ENCODE data around the gene GABBR2. TPM values are rescaled to one million over a fixed set of nuclear protein-coding genes. Genes with fewer than 3 reads are reported as not detected.

The GABBR2 gene
- total RNA-seq, 1 donor from 2014 or later, result 0.74 TPM

DNA sequence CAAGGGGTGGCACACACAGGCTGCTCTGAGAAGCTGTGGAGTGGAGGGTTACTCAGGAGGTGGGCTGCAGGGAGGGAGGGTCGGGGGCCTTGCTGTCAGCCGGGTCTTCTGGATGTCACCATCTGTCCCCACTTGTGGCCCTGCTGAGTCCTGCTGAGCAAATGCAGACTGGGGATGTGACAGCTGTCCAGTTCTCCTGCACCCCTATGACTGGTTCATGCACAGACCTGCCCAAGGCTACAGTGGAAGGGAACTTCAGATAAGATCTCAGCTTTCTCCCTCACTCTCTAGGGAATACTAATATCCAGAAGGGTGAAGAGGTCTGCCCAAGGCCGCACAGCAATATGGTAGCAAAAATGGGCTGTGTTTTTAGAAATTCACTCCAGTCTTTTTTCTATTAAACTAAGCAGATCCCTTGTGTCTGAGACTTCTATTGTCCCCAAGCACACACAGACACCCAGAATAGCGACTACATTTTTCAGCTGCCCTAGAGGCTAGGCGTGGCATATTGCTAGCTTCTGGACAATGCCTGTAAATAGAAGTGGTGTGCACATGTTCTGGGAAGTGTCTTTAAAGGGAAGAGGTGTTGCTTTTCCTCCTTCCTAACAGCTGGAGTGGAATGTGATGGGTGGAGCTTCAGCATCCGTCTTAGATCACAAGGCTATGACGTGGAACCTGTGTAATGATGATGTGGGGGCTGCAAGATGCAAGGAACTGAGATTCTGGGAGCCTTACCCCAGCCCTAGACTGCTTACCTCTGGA, 402.2 kb downstream of the GABBR2 start:
- H3K27ac Mint-ChIP-seq, result no peak overlapping the region

DNA sequence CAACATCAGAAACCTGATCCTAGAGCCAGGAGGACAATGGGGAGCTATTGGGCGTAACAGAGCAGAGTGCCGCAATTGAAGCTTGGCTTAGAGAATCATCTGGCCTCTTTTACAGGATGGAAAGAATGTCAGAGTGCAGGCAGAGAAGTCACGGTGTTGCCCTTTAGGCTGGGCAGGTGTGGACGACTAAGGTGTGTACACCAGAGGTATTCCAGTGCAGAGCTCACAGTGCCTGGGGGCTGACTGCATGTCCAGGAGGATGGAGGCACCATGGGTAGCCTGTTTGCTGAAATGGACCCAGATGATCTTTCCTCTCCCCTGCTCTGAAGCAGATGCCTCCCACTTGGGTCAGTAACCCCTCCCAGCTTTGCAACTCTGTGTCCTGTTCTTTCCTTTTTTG, 404.4 kb downstream of the GABBR2 start:
- no peak overlapping the region for H3K27ac Mint-ChIP-seq

More for the DNA sequence above, 402.2 kb downstream of the GABBR2 start:
- TF ChIP-seq, protein P1, sequence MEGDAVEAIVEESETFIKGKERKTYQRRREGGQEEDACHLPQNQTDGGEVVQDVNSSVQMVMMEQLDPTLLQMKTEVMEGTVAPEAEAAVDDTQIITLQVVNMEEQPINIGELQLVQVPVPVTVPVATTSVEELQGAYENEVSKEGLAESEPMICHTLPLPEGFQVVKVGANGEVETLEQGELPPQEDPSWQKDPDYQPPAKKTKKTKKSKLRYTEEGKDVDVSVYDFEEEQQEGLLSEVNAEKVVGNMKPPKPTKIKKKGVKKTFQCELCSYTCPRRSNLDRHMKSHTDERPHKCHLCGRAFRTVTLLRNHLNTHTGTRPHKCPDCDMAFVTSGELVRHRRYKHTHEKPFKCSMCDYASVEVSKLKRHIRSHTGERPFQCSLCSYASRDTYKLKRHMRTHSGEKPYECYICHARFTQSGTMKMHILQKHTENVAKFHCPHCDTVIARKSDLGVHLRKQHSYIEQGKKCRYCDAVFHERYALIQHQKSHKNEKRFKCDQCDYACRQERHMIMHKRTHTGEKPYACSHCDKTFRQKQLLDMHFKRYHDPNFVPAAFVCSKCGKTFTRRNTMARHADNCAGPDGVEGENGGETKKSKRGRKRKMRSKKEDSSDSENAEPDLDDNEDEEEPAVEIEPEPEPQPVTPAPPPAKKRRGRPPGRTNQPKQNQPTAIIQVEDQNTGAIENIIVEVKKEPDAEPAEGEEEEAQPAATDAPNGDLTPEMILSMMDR (IDR thresholded peaks at IDR 0.05; ENCODE audit: unreplicated experiment), result no peak
- no peaks in the 10 kb centered on the region for H3K9me3 Mint-ChIP-seq
- H3K4me3 Mint-ChIP-seq, result no peak overlapping the region
- no peaks in the 10 kb centered on the region for H3K4me1 Mint-ChIP-seq
- no peak for DNase-seq (ENCODE audit: low spot score in 2 of 2, unreplicated experiment in 2 of 2)
- H3K27me3 Mint-ChIP-seq (ENCODE audit: low read depth), result no peaks in the 10 kb centered on the region
- no peaks in the 10 kb centered on the region for H3K36me3 Mint-ChIP-seq

DNA sequence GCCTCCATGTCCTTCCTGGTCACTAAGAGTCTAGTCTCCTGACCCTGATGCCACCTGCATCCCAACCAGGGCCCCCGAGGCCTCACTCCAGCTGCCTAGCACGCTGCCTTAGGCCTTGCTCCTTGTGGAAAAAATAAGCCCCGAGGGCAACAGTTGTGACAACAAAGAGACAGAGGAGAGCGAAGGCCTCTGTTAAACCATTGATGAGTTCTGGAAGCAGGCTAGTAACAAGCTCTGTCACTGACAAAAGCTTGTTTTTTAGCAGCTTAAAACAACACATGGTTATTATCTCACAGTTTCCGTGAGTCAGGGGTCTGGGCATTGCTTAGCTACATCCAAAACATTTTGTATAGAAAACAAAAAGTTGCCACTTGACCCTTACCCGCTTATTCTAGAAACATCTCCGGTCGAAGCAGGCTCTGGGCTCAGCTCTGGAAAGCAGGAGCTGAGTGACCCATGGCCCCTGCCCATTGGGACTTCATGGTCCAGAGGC, 405.1 kb downstream of the GABBR2 start:
- Mint-ChIP-seq H3K4me1 (no peaks in the 10 kb centered on the region), H3K9me3 (no peaks in the 10 kb centered on the region), H3K27ac (no peak overlapping the region), H3K4me3 (no peak overlapping the region), H3K27me3 (ENCODE audit: low read depth) (no peaks in the 10 kb centered on the region), H3K36me3 (no peaks in the 10 kb centered on the region)
- no peak for DNase-seq (ENCODE audit: low spot score in 2 of 2, unreplicated experiment in 2 of 2)
- TF ChIP-seq, protein P1 (IDR thresholded peaks at IDR 0.05; ENCODE audit: unreplicated experiment), result no peak

More for the DNA sequence above, 404.4 kb downstream of the GABBR2 start:
- no peak for DNase-seq (ENCODE audit: low spot score in 2 of 2, unreplicated experiment in 2 of 2)
- H3K9me3 Mint-ChIP-seq, result no peaks in the 10 kb centered on the region
- H3K36me3 Mint-ChIP-seq, result no peaks in the 10 kb centered on the region
- no peaks in the 10 kb centered on the region for H3K4me1 Mint-ChIP-seq
- no peaks in the 10 kb centered on the region for H3K27me3 Mint-ChIP-seq (ENCODE audit: low read depth)
- H3K4me3 Mint-ChIP-seq, result no peak overlapping the region
- TF ChIP-seq, protein P1 (IDR thresholded peaks at IDR 0.05; ENCODE audit: unreplicated experiment), result no peak

DNA sequence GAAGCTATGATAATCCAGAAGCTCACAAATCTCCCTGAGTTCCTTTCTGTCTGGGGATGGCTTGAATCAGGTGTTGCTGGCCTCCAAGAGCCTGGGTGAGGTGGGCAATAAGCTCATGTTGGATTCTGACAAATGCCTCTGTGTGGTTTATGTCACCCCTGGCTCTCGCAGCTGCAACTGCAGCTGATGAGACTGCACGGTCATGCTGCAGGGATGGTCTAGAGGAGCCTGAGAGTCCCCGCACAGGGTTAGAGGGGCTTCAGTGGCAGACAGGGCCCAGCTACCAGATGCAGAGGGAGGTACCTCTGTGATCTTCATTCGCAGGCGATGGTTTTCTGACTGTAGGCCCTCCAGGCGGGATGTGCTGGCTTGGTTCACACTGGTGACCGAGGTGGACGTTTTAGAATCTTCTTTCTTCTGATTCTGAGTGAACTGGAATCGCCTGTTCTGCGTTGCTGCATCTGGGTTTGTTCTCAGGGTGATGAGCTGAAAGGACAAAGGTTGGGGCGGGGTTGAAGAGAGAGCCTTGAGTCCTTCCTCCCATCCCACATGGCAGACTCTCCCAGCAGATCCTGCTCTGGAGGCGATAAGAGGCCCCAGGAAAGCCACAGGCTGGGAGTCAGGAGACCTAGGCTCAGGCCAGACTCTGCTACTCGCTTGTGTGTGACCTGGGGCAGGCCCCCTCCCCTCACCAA, 405.6 kb downstream of the GABBR2 start:
- Mint-ChIP-seq H3K9me3 (no peaks in the 10 kb centered on the region), H3K4me3 (no peak overlapping the region), H3K4me1 (no peaks in the 10 kb centered on the region), H3K27ac (no peak overlapping the region), H3K27me3 (ENCODE audit: low read depth) (no peaks in the 10 kb centered on the region), H3K36me3 (no peaks in the 10 kb centered on the region)
- TF ChIP-seq, protein P1 (IDR thresholded peaks at IDR 0.05; ENCODE audit: unreplicated experiment), result no peak
- DNase-seq (ENCODE audit: low spot score in 2 of 2, unreplicated experiment in 2 of 2), result no peak

DNA sequence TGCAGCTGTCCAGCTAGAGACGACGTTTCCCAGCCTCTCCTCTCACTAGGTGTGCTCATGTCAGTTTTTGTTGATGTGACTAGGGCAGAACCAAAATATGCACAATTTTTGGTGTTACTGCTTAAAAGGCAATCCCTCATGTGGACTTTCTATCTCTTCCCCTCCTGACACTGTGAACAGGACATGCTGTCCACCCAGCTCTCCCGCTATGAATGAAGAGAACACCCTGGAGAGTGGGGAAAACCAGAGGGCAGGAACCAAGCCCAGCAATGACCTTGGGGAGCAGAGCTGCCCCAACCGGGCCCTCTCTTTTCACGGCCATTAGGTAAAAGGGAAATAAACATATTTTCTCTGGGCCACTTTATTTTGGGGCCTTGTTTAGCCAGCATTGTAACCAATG, 406.6 kb downstream of the GABBR2 start:
- Mint-ChIP-seq H3K4me1 (no peaks in the 10 kb centered on the region), H3K36me3 (no peaks in the 10 kb centered on the region), H3K27ac (no peak overlapping the region), H3K4me3 (no peak overlapping the region), H3K9me3 (no peaks in the 10 kb centered on the region), H3K27me3 (ENCODE audit: low read depth) (no peaks in the 10 kb centered on the region)
- no peak for DNase-seq (ENCODE audit: low spot score in 2 of 2, unreplicated experiment in 2 of 2)
- TF ChIP-seq, protein P1 (IDR thresholded peaks at IDR 0.05; ENCODE audit: unreplicated experiment), result no peak

Measured in mesothelial cell of epicardium (in vitro differentiated cells).